Epithelial cell of esophagus (primary cell): Measurements from ENCODE around the gene HLA-DPA1.
"Not testable (repeated sequence)": the region's sequence is repeated elsewhere in the genome, so short reads cannot be mapped to it uniquely, and the experiment has no call there.

Experiments
- DNase-seq: peaks from one replicate; pipeline ENCODE4 v3.0.0; 2010; ENCODE audit warnings: low read depth
- H3K4me3 ChIP-seq: 2 replicates; pipeline ENCODE4 v1.5.1; 2011; ENCODE audit warnings: mild to moderate bottlenecking, low read length, control low read depth
- TF ChIP-seq, protein P1 (sequence below): IDR thresholded peaks from 2 replicates; pipeline ENCODE4 v1.5.1; 2011; ENCODE audit warnings: low read depth, mild to moderate bottlenecking, low read length, control low read depth, inconsistent platforms; ENCODE audit not compliant: insufficient read depth; ENCODE audit errors: missing control alignments

HLA-DPA1 gene

DNA sequence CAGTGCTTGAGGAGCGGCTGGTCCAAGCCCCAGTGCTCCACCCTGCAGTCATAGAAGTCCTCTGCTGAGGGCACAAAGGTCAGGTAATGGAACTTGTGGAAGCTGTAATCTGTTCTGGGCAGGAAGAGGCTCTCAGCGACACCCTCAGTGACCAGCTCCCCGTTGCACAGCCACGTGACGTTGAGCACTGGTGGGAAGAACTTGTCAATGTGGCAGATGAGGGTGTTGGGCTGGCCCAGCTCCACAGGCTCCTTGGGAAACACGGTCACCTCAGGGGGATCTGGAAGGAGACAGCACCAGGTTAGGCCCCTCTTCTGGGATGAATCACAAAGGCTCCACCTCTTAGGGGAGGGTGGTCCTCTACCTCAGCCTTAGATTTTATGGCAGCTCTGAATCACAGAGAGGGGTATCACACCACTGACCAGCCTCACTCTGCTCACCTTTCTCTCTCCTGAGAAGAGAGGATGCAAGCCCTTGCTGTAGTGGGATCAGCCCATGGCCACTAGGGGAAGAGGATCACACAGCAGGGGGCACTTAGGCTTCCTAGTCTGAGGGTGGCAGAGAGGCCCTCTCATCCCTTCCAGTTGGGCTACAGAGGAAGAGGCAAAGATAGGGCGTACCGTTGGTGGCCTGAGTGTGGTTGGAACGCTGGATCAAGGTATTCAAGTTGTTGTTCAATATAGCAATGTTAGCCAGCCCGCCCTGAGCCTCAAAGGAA lies 4.3 kb downstream of the HLA-DPA1 start:
- TF ChIP-seq, protein P1, sequence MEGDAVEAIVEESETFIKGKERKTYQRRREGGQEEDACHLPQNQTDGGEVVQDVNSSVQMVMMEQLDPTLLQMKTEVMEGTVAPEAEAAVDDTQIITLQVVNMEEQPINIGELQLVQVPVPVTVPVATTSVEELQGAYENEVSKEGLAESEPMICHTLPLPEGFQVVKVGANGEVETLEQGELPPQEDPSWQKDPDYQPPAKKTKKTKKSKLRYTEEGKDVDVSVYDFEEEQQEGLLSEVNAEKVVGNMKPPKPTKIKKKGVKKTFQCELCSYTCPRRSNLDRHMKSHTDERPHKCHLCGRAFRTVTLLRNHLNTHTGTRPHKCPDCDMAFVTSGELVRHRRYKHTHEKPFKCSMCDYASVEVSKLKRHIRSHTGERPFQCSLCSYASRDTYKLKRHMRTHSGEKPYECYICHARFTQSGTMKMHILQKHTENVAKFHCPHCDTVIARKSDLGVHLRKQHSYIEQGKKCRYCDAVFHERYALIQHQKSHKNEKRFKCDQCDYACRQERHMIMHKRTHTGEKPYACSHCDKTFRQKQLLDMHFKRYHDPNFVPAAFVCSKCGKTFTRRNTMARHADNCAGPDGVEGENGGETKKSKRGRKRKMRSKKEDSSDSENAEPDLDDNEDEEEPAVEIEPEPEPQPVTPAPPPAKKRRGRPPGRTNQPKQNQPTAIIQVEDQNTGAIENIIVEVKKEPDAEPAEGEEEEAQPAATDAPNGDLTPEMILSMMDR: no peak
- DNase-seq: no peak
- no peak overlapping the region for H3K4me3 ChIP-seq

DNA sequence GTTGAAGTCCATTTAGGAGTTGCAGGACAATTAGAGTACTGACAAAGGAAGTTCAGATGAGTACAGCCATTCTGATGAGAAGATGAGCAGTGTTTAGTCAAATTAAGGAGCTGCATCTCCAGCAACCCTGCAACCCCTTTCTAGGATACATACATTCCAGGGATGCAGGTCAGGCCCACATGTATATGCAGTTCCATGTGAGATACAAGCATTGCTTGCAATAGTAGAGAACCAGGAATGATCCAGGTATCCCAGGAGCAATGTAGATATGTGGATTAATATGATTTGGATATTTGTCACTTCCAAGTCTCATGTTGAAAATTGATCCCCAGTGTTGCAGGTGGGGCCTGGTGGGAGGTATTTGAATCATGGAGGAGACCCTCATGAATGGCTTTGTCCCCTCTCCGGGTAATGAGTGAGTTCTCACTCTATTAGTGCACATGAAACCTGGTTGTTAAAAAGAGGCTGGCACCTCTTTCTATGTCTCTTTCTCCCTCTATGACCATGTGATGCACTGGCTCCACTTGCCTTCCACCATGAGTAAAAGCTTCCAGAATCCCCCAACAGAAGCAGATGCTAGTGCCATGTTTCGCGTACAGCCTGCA lies 6.4 kb downstream of the HLA-DPA1 start:
- no peak overlapping the region for H3K4me3 ChIP-seq
- DNase-seq: no peak
- TF ChIP-seq, protein P1: no peak

DNA sequence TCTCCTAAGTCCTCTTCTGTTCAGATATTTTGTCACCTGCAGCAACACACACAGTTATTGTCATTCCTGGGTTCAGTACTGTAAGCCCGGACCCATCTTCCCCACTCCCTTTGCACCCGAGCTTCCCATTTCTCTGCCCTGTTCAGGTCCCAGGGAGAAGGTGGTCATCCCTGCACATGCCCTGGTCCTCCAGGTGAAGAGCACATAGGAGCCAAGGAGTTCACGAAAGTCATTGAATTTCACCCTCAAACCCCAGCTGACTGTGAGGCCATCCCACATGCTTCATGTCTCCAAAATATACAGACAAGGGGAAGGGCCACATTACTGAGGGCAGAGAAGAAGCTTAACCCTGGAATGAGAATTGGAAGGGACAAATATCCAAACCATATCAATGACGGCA lies 8.1 kb downstream of the HLA-DPA1 start:
- DNase-seq: no peak
- H3K4me3 ChIP-seq: no peak overlapping the region
- TF ChIP-seq, protein P1: no peak

DNA sequence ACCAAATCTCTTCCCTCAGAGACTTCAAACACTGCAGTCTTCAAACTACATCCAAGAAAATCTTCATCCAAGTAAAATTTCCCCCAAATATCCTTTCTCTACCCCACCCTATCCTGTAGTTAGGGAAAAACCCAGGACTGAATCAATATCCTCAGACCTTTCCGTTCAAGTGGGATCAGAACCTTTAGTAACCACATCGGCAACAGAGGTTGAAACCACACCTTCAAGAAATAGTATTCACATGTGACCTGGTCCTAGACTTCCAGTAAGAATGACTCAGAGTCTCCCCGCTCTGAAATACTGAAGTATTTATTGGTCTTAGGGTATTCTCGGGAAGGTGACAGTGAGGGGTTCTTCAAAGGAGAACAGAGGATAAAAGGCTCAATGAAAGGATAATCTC lies 8.7 kb downstream of the HLA-DPA1 start:
- TF ChIP-seq, protein P1: no peak
- no peak overlapping the region for H3K4me3 ChIP-seq
- no peak for DNase-seq

DNA sequence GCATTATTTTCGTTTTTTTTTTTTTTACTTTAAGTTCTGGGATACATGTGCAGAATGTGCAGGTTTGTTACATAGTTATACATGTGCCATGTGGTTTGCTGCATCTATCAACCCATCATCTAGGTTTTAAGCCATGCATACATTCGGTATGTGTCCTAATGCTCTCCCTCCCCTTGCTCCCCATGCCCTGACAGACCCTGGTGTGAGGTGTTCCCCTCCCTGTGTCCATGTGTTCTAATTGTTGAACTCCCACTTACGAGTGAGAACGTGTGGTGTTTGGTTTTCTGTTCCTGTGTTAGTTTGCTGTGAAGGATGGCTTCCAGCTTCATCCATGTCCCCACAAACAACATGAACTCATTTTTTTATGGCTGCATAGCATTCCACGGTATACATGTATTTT lies 10.0 kb downstream of the HLA-DPA1 start:
- DNase-seq, H3K4me3 ChIP-seq: not testable (repeated sequence)

DNA sequence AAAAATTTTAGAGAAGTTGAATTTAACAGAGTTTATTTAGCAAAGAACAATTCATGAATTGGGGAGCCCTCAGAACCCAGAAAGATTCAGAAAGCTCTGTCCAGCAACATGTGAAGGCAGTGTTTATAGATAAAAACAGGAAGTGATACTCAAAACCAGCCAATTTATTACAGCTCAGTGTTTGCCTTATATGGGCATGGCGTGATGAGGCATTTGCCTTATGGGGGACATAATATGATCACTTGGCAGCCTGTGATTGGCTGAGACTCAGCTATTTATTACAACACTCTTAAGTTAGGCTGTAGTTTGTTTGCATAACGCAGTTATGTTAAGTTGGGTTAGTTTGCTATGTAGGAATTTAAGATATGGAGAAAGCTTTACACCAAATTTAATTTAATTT lies 11.5 kb downstream of the HLA-DPA1 start:
- no peak for DNase-seq
- TF ChIP-seq, protein P1: no peak
- H3K4me3 ChIP-seq: no peak overlapping the region

DNA sequence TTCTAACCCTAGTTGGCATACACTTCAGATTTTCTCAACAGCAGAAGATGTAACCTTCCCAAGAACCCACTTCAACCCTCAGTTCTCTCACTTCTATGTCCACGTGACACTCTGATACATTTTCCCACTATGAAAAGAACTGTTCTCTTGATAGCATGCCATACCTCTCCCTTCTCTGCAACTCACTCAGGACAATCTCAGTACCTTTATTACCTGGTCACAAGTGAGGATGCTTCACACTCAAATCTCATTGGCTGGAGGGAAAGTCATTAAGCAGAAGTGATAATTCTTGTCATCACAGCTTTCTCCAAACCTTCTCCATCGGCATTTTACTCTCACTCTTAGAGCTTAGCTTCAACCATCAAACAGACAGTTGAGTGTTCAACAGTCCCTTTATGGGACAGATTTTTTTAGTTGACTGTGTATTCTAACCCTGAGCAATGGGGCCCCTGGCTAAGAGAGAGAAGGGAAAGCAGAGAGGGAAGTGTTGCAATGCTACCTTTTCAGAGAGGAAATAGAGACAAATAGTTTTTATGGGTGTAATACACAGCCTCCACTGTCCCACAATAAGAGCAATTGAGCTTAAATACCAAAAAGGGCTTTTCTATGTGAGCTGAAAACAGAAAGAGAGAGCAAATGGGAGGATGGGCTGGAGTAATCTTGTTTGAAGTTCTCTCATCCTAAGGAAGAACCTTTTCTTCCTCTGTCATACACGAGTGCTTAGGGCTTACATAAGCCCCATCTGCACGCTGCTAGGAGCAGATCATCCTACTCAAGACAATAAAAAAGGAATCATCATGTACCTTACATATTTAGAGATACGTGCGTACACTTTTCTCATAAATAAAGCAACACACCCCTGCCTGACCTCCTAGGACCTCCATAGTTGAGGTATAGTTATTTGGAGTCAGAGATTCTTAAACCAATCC lies 16.0 kb downstream of the HLA-DPA1 start:
- no peak overlapping the region for H3K4me3 ChIP-seq
- TF ChIP-seq, protein P1: no peak
- DNase-seq: no peak
